Activated T-helper 1 cell treated with anti-CD3 and anti-CD28 coated beads, Interleukin-12 subunit alpha, Interleukin-12 subunit beta, Interleukin-2, Interleukin-4 antibody, amounts not matched to agents 30 ng/mL and 10 ng/mL and 1 ng/mL, durations not matched to agents 14 hours and 24 hours and 36 hours (primary cell): ENCODE measurements around the gene ARHGAP10. TPM values are rescaled to one million over a fixed set of nuclear protein-coding genes. Genes with fewer than 3 reads are reported as not detected.

ENCODE experiments used
- DNase-seq: peaks from one replicate; pipeline ENCODE4 v3.0.0; 2021; ENCODE audit warnings: low spot score
- H3K27ac Mint-ChIP-seq: one replicate; pipeline ENCODE4 v1.8.0; 2021; ENCODE audit warnings: mild to moderate bottlenecking, mixed read lengths
- H3K27me3 Mint-ChIP-seq: one replicate; pipeline ENCODE4 v1.8.0; 2022; ENCODE audit warnings: mild to moderate bottlenecking, moderate library complexity, mixed read lengths; ENCODE audit not compliant: insufficient read depth
- H3K36me3 Mint-ChIP-seq: one replicate; pipeline ENCODE4 v1.8.0; 2021; ENCODE audit warnings: low read depth, mixed read lengths
- H3K4me1 Mint-ChIP-seq: one replicate; pipeline ENCODE4 v1.8.0; 2021; ENCODE audit warnings: low read depth, mixed read lengths
- H3K4me3 Mint-ChIP-seq: one replicate; pipeline ENCODE4 v1.8.0; 2021; ENCODE audit warnings: mild to moderate bottlenecking, moderate library complexity, mixed read lengths
- H3K9me3 Mint-ChIP-seq: one replicate; pipeline ENCODE4 v1.8.0; 2021; ENCODE audit warnings: mixed read lengths
- intact Hi-C: fragments of 100-400 bp; cut with micrococcal nuclease; formaldehyde crosslinking; loops from one replicate; pipeline ENCODE4 v1.15.1; 2024
- total RNA-seq: library from RNA; stranded (reverse); gene quantifications from 2 replicates; pipeline ENCODE4 v1.2.3, GENCODE V29; 2022

ARHGAP10 gene
- total RNA-seq, 1 donor from 2014 or later = 7.4 TPM

DNA sequence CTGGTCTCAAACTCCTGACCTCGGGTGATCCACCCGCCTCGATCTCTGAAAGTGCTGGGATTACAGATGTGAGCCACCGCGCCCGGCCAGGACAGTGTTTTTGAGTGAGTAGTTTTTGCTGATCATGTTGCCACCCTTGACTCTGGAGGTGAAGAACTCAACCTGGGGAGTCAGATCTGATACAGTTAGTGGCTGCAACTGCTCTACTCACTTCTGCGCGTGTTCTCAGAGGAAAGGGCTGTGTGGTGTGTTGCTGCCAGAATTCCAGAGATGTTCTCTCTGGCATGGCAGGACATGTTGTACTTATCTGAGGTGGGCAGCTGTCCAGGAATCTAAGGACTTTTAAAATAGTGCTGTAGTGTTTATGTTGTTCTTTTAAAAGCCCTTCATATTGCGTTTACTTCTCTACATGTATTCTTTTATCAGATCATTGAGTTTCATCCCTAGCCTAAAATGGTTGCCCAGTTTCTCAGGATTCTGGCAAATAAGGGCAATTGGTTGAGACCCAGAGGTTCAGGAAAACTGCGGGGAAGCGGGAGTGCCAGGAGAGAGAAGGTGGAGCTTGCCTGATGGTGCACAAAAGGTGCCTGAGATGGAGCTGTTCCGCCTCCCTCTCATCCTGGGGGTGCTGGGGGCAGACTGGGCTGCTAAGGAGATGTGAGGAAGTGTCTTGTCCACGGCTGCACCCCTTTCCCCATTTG is 97.7 kb downstream of the ARHGAP10 start:
- Mint-ChIP-seq H3K4me3 (no peak overlapping the region), H3K27ac (no peak overlapping the region), H3K9me3 (no peaks in the 10 kb centered on the region), H3K27me3 (no peaks in the 10 kb centered on the region), H3K36me3 (peaks cover 6% of the 10 kb centered on the region), H3K4me1 (peaks cover 11% of the 10 kb centered on the region)
- intact Hi-C loops = no loop called here
- DNase-seq = no peak

DNA sequence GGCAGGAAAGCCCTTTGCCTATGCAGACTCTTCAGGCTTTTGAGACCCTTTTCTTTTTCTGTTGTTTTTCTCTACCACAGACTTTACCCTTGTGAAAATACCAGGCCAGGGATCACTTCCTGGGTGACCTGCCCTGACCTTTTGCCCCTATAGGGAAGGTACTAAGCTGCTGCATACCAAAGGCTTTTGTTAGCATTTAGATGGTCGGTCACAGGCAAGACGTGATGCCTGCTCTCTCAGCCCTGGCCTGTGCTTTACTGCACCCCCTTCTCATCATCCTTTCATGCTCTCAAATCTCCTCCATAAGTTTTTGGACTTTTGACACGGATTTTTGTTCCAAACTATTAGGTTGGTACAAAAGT is 98.2 kb downstream of the ARHGAP10 start:
- intact Hi-C loops = no loop called here
- Mint-ChIP-seq H3K4me1 (peaks cover 11% of the 10 kb centered on the region), H3K27ac (no peak overlapping the region)

DNA sequence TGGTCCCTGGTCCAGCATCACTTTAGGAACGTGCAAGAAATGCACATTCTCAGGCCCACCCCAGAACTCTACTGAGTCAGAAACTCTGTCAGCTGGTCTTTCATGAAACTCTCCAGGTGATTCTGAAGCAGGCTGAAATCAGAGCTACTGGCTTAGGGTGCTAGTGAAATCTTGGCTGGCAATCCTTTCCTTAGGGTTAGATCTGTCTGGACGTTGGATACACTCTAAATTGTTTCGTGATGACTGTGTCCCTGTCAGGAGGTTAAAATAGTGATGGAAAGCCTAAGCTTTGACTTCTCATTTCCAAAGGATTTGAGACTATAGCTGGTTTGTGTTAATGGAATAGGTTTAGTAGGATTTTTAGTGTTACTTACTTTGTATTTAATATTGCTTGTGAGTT is 99.1 kb downstream of the ARHGAP10 start:
- H3K4me1 Mint-ChIP-seq = peaks cover 11% of the 10 kb centered on the region
- H3K27me3 Mint-ChIP-seq = no peaks in the 10 kb centered on the region
- no peak overlapping the region for H3K27ac Mint-ChIP-seq
- H3K36me3 Mint-ChIP-seq = peaks cover 2% of the 10 kb centered on the region
- no peaks in the 10 kb centered on the region for H3K9me3 Mint-ChIP-seq
- intact Hi-C loops = no loop called here
- DNase-seq = no peak
- H3K4me3 Mint-ChIP-seq = no peak overlapping the region

More for the DNA sequence above, 98.2 kb downstream of the ARHGAP10 start:
- Mint-ChIP-seq H3K9me3 (no peaks in the 10 kb centered on the region), H3K4me3 (no peak overlapping the region), H3K36me3 (peaks cover 2% of the 10 kb centered on the region), H3K27me3 (no peaks in the 10 kb centered on the region)
- DNase-seq = no peak

DNA sequence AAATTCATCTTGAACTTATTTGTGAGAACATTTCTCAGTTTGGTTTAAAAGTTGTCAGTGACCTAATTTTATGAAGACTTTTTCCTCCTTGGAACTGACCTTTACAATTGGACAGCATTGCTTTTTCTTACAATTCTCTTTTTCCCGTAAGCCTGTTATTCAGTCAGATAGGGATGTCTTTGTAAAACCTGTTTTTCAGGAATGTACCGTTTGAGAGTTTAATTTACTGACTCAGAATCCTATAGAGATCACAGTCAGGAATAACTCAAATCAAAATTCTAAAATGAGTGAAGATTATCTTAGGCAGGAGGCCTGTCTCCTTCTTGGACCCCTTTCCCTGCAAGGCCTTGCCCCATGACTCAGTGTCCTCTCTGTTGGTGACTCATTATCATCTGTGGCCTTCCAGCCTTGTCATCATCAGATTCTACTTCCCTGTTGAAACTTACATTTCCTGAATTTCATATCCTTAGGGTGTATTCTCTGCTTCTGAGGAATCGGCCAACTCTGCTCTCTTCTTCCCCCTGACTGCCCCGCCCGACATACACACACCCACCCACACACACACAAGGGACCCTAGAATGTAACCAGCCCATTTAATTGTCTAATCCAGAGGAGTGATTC is 99.8 kb downstream of the ARHGAP10 start:
- Mint-ChIP-seq H3K9me3 (no peaks in the 10 kb centered on the region), H3K27ac (no peak overlapping the region)
- intact Hi-C loops = no loop called here

DNA sequence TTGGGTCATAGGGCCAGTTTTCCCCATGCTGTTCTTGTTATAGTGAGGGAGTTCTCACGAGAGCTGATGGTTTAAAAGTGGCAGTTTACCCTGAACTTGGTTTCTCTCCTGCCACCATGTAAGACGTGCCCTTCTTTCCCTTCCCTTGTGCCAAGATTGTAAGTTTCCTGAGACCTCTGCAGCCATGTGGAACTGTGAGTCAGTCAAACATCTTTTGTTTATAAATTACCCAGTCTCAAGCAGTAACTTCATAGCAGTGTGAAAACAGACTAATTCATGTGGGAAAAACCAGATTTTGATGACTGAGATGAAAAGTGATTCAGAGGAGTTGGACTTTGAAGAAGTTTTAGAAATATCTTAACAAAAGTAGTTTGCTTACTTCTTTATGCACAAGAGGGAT is 101.4 kb downstream of the ARHGAP10 start:
- intact Hi-C loops = no loop called here
- Mint-ChIP-seq H3K4me3 (no peak overlapping the region), H3K36me3 (peaks cover 2% of the 10 kb centered on the region), H3K4me1 (peaks cover 16% of the 10 kb centered on the region), H3K27ac (no peak overlapping the region), H3K27me3 (peaks cover 6% of the 10 kb centered on the region), H3K9me3 (no peaks in the 10 kb centered on the region)
- no peak for DNase-seq

More for the DNA sequence above, 99.8 kb downstream of the ARHGAP10 start:
- H3K4me3 Mint-ChIP-seq = no peak overlapping the region
- no peak for DNase-seq
- peaks cover 2% of the 10 kb centered on the region for H3K36me3 Mint-ChIP-seq
- H3K27me3 Mint-ChIP-seq = peaks cover 1% of the 10 kb centered on the region
- peaks cover 11% of the 10 kb centered on the region for H3K4me1 Mint-ChIP-seq

DNA sequence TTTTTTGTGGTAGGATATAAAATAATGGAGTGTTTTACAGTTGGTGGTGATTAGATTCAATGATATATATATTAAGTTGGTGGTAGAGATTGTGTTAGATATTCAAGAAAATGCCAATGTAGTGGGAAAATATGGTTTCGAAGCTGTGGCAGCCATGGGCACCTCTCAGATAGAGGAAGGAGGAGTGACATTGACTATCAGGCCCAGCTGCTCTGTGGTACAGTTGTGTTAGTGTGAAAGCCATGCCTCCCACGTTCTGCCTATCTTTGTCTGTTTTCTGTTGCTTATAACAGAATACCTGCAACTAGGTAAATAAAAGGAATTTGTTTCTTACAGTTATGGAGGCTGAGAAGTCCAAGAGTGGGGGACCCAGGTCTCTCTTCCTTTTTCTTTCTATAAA is 101.9 kb downstream of the ARHGAP10 start:
- peaks cover 9% of the 10 kb centered on the region for H3K27me3 Mint-ChIP-seq
- H3K27ac Mint-ChIP-seq = no peak overlapping the region
- DNase-seq = no peak
- H3K4me1 Mint-ChIP-seq = peaks cover 16% of the 10 kb centered on the region
- no peak overlapping the region for H3K4me3 Mint-ChIP-seq
- intact Hi-C loops = no loop called here
- H3K9me3 Mint-ChIP-seq = no peaks in the 10 kb centered on the region
- peaks cover 2% of the 10 kb centered on the region for H3K36me3 Mint-ChIP-seq

DNA sequence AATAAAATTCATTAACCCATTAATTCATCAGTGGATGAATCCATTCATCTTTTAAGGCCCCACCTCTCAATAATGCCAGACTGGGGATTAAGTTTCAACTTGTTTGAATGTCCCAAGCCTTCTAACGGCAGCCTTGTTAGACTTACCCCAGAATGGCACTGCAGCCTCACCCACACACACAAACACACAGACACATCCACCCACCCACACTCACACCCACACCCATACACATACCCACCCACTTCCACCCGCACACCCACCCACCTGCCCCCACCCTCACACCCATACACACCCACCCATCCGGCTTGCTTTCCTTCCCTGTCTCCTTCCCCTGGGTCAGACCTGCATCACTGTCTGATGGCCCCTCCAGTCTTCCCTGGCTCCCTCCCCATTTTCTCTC is 102.6 kb downstream of the ARHGAP10 start:
- H3K4me3 Mint-ChIP-seq = no peak overlapping the region
- H3K27me3 Mint-ChIP-seq = peaks cover 14% of the 10 kb centered on the region
- H3K27ac Mint-ChIP-seq = no peak overlapping the region
- H3K9me3 Mint-ChIP-seq = no peaks in the 10 kb centered on the region
- intact Hi-C loops = no loop called here
- H3K36me3 Mint-ChIP-seq = peaks cover 2% of the 10 kb centered on the region
- no peak for DNase-seq
- peaks cover 16% of the 10 kb centered on the region for H3K4me1 Mint-ChIP-seq

DNA sequence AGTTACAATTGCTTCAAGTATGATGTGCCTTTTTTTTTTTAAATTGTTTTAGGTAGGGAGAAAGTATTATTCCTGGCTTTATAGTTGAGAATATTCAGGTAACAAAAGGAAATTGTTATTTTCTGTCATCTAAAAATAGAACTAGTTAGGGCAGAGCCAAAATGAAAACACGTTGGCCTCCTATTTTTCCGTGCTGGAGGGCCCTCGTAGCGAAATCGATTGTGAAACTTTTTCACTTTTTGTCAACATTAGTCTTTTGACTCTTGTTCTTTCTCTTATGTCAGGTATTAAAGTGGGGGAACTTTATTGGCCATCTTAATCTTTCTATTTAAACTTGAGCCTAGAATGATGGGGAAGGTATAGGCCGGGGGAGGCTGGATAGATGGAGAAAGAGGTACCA is 104.9 kb downstream of the ARHGAP10 start:
- H3K4me3 Mint-ChIP-seq = no peak overlapping the region

DNA sequence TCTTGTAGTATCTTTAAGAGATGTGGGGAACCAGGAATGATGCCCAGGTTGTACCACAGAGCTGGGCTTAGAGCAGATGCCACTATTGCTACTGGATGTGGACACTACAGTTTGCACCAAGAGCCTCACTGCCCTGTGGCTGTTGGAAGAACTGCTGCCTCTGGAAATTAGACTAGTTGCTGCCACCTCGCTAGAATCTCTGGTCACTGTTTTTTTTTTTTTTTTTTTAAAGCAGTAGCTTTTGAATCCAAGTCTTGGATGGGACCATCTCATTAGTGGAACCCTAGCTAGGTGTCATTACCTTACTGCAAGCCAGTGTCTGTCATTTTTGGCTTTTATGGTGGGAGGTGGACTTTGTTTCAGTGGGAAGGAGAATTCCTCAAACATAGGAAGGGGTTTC is 105.5 kb downstream of the ARHGAP10 start:
- Mint-ChIP-seq H3K36me3 (no peaks in the 10 kb centered on the region), H3K4me1 (peaks cover 16% of the 10 kb centered on the region), H3K27me3 (peaks cover 18% of the 10 kb centered on the region), H3K9me3 (no peaks in the 10 kb centered on the region), H3K27ac (no peak overlapping the region), H3K4me3 (no peak overlapping the region)
- DNase-seq = no peak
- intact Hi-C loops = no loop called here

More for the DNA sequence above, 104.9 kb downstream of the ARHGAP10 start:
- intact Hi-C loops = no loop called here
- Mint-ChIP-seq H3K27me3 (peaks cover 18% of the 10 kb centered on the region), H3K9me3 (no peaks in the 10 kb centered on the region), H3K27ac (no peak overlapping the region), H3K4me1 (peaks cover 16% of the 10 kb centered on the region), H3K36me3 (peaks cover 2% of the 10 kb centered on the region)
- no peak for DNase-seq

DNA sequence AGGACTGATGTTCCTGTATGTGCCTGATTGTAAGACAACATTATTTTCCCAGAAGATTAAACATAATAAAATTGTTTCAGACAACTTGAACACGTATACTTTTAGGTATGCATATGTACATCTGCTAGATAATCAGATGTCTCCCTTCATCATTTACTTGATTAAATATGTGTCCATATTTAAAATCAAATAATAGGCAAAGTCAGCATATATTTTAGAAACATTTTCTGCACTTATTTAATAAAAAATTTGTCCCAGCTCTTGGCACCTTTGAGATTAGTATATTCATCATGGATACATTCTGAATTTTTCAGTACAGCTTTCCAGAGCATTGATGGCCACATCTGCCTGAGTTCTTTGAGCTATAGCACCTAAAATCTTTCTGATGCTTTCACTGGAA is 106.0 kb downstream of the ARHGAP10 start:
- Mint-ChIP-seq H3K9me3 (no peaks in the 10 kb centered on the region), H3K4me1 (peaks cover 16% of the 10 kb centered on the region), H3K36me3 (no peaks in the 10 kb centered on the region), H3K27ac (no peak overlapping the region), H3K4me3 (no peak overlapping the region), H3K27me3 (peaks cover 18% of the 10 kb centered on the region)
- DNase-seq = no peak
- intact Hi-C loops = no loop called here

DNA sequence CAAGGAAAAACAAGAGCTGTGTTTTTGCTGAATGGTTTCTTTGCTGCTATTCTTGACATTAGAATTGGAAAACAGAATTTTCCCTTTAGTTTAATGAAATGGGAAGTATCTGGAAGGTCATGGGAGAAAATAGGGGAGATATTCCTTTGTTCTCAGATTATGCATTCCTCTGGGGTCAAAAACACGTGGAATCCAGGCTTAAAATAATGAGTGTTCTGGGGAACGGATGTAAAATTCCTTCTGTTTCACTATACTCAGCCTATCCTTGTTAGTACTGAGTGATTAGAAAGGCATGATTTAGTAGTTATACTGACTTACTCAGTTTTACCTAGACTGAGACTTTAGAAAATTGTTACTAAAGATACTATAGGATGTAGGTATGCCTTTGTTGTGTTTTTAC is 107.3 kb downstream of the ARHGAP10 start:
- H3K4me3 Mint-ChIP-seq = no peak overlapping the region
- H3K27me3 Mint-ChIP-seq = peaks cover 22% of the 10 kb centered on the region
- intact Hi-C loops = no loop called here
- H3K27ac Mint-ChIP-seq = no peak overlapping the region
- DNase-seq = no peak
- H3K36me3 Mint-ChIP-seq = no peaks in the 10 kb centered on the region
- no peaks in the 10 kb centered on the region for H3K9me3 Mint-ChIP-seq
- H3K4me1 Mint-ChIP-seq = peaks cover 5% of the 10 kb centered on the region

DNA sequence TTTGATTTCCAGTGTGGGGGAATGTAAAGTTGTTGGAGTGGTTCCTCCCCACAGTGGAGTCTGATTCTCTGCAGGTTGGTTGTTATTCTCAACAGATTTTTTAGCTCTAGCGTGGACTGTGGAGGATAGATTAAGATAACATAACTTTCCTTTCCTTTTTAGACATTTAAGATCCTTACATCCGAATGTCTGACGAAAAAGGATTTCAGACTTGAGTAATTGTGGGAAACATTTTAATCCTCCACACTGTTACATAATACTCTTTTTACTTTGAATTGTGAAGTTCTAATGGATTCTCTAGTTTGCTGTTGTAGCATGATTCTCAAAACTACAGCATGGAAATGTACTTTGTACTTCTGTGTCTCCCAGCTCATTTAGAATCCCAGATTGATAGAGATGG is 107.8 kb downstream of the ARHGAP10 start:
- Mint-ChIP-seq H3K9me3 (no peaks in the 10 kb centered on the region), H3K36me3 (no peaks in the 10 kb centered on the region), H3K4me3 (no peak overlapping the region), H3K27ac (no peak overlapping the region), H3K27me3 (peaks cover 22% of the 10 kb centered on the region), H3K4me1 (peaks cover 5% of the 10 kb centered on the region)
- intact Hi-C loops = loop anchor here (10.0 kb wide), 1 partner anchor 605 kb away; the partner anchor contains the start of gene NR3C2
- DNase-seq = no peak

DNA sequence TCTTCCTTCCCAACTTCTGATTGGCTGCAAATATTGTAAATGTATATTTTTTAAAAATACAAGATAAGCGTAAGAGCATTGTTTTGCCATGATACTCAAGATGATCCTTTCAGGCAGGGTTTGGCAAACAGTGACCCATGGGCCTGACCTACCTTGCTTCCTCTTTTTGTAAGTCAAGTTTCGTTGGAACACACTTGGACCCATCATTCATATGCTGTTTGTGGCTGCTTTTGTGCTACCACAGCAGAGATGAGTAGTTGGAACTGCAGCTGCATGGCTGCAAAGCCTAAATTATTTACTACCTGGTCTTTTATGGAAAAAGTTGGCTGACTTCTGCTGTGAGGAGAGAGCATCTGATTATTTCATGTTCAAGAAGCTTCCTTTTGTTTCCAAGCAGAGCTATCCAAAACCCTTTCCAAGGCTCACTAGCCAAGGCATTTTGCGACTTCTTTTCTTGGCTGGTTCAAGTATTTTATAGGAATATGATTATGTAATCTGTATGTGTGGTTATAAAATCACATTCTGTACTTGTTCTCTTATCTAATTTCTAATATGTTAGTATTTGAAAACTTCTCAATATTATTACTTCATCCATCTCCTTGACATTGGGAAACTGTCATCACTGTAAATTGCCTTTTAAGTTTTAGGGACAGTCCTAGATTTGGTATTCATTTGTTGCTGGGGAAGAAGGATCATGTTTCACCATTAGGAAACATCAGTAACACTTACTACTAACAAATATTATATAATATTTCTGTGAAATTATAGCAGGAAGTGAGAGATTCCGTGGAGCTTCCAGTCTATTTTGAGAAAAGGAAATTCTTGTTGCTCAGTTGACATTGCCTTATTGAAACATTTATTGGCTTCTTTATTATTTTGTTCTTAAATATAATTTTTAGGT is 109.2 kb downstream of the ARHGAP10 start:
- Mint-ChIP-seq H3K9me3 (no peaks in the 10 kb centered on the region), H3K27ac (no peak overlapping the region), H3K27me3 (peaks cover 22% of the 10 kb centered on the region), H3K36me3 (no peaks in the 10 kb centered on the region), H3K4me3 (no peak overlapping the region), H3K4me1 (peaks cover 5% of the 10 kb centered on the region)
- intact Hi-C loops = loop anchor here (10.0 kb wide), 1 partner anchor 604 kb away; the partner anchor contains the start of gene NR3C2
- DNase-seq = no peak
